Astrocyte (in vitro differentiated cells and primary cell): ENCODE measurements around the gene PGF. TPM values are rescaled to one million over a fixed set of nuclear protein-coding genes. Genes with fewer than 3 reads are reported as not detected.

Source experiments
- DNase-seq: peaks from one replicate; pipeline ENCODE4 v3.0.0-alpha.2; 2010; ENCODE audit warnings: low read depth
- FAIRE-seq: peaks from 2 replicates; lab custom pipeline; 2011; peaks lifted over from hg19 to GRCh38; lab: Jason Lieb, UNC
- H2AFZ ChIP-seq: 2 replicates; pipeline ENCODE4 v1.6.0; 2012; ENCODE audit warnings: low read depth, low read length, inconsistent platforms
- H3K27ac ChIP-seq: 2 replicates; pipeline ENCODE4 v1.5.1; 2011; ENCODE audit warnings: low read depth, low read length, inconsistent platforms
- H3K27me3 ChIP-seq: 2 replicates; pipeline ENCODE4 v1.6.0; 2011; ENCODE audit warnings: low read length, inconsistent platforms; ENCODE audit not compliant: insufficient read depth
- H3K36me3 ChIP-seq: 2 replicates; pipeline ENCODE4 v1.5.1; 2011; ENCODE audit warnings: low read length, inconsistent platforms; ENCODE audit not compliant: insufficient read depth
- H3K4me1 ChIP-seq: 2 replicates; pipeline ENCODE4 v1.5.1; 2011; ENCODE audit warnings: low read length, inconsistent platforms; ENCODE audit not compliant: insufficient read depth
- H3K4me2 ChIP-seq: 2 replicates; pipeline ENCODE4 v1.6.0; 2012; ENCODE audit warnings: low read length, inconsistent platforms
- H3K4me3 ChIP-seq: 2 replicates; pipeline ENCODE4 v1.5.1; 2011; ENCODE audit warnings: low read depth, mild to moderate bottlenecking, low read length, inconsistent platforms; ENCODE audit not compliant: insufficient read depth
- H3K79me2 ChIP-seq: 2 replicates; pipeline ENCODE4 v1.6.0; 2012; ENCODE audit warnings: mild to moderate bottlenecking, low read length, inconsistent platforms; ENCODE audit not compliant: insufficient read depth
- H3K9ac ChIP-seq: 2 replicates; pipeline ENCODE4 v1.6.0; 2012; ENCODE audit warnings: mild to moderate bottlenecking, low read length, inconsistent platforms
- H3K9me3 ChIP-seq: 2 replicates; pipeline ENCODE4 v1.5.1; 2012; ENCODE audit warnings: low read depth, mild to moderate bottlenecking, low read length, inconsistent platforms; ENCODE audit not compliant: insufficient read depth
- H4K20me1 ChIP-seq: 2 replicates; pipeline ENCODE4 v1.6.0; 2012; ENCODE audit warnings: low read length, inconsistent platforms; ENCODE audit not compliant: insufficient read depth
- H3K27ac Mint-ChIP-seq: one replicate; pipeline ENCODE4 v1.8.0; 2021; ENCODE audit warnings: mild to moderate bottlenecking, mixed read lengths; ENCODE audit not compliant: unreplicated experiment
- H3K27me3 Mint-ChIP-seq: one replicate; pipeline ENCODE4 v1.8.0; 2021; ENCODE audit warnings: low read depth, mixed read lengths; ENCODE audit not compliant: unreplicated experiment
- H3K36me3 Mint-ChIP-seq: one replicate; pipeline ENCODE4 v1.8.0; 2021; ENCODE audit warnings: low read depth, mixed read lengths; ENCODE audit not compliant: unreplicated experiment
- H3K4me1 Mint-ChIP-seq: one replicate; pipeline ENCODE4 v1.8.0; 2021; ENCODE audit warnings: low read depth, mixed read lengths; ENCODE audit not compliant: unreplicated experiment
- H3K4me3 Mint-ChIP-seq: one replicate; pipeline ENCODE4 v1.8.0; 2021; ENCODE audit warnings: mild to moderate bottlenecking, moderate library complexity, mixed read lengths; ENCODE audit not compliant: unreplicated experiment
- H3K9me3 Mint-ChIP-seq: one replicate; pipeline ENCODE4 v1.8.0; 2021; ENCODE audit warnings: mild to moderate bottlenecking, mixed read lengths; ENCODE audit not compliant: unreplicated experiment
- EZH2 ChIP-seq: IDR thresholded peaks from 2 replicates; pipeline ENCODE4 v1.6.1; 2012; ENCODE audit warnings: mild to moderate bottlenecking, low read length, inconsistent platforms; ENCODE audit not compliant: insufficient read depth
- total RNA-seq: library from RNA; stranded (reverse); gene quantifications from 2 replicates; pipeline ENCODE4 v1.2.1, GENCODE V29; 2021
- TF ChIP-seq, protein P1 (sequence below): IDR thresholded peaks from 2 replicates; pipeline ENCODE4 v1.5.1; 2011; ENCODE audit warnings: low read depth, mild to moderate bottlenecking, inconsistent platforms, low read length, moderate library complexity; ENCODE audit not compliant: insufficient read depth

The PGF gene
- total RNA-seq, 1 donor from 2014 or later, result 3.5 TPM

DNA sequence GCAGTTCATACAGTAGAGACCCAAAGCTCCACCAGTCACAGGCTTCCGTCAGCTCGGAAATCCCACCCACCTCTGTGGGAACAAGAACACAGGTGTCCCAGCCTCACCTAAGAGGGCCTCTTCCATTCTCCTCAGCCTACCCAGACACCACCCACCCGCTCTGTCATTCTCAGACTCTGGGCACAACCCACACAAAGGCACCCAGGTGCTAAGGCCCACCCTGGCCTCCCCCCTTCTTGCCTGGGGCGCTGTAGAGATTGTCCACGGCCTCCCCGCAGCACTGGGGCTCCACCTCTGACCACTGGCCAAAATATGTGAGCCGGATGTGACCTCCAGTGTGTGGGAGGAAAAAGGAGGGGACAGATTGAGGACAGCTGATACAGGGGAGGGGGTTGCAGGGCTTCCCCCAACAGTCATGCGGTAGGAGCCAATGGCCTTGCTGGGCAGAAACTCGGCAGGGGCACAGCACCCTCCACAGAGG lies 46.5 kb downstream of the PGF start:
- Mint-ChIP-seq H3K27ac (no peak overlapping the region), H3K27me3 (no peaks in the 10 kb centered on the region), H3K9me3 (no peaks in the 10 kb centered on the region), H3K4me3 (no peak overlapping the region), H3K4me1 (peaks cover 2% of the 10 kb centered on the region), H3K36me3 (peaks cover 8% of the 10 kb centered on the region)
- no peak for FAIRE-seq
- Histone ChIP-seq H3K27ac (no peak overlapping the region), H4K20me1 (peaks cover 10% of the 10 kb centered on the region), H3K4me2 (no peak overlapping the region), H3K4me1 (no peaks in the 10 kb centered on the region), H3K27me3 (no peaks in the 10 kb centered on the region), H3K9me3 (no peaks in the 10 kb centered on the region), H3K79me2 (no peaks in the 10 kb centered on the region), H3K9ac (no peak overlapping the region), H3K36me3 (peaks cover 4% of the 10 kb centered on the region), H2AFZ (no peak overlapping the region), H3K4me3 (no peak overlapping the region)
- DNase-seq, result no peak
- TF ChIP-seq EZH2, result no peak
- TF ChIP-seq, protein P1, sequence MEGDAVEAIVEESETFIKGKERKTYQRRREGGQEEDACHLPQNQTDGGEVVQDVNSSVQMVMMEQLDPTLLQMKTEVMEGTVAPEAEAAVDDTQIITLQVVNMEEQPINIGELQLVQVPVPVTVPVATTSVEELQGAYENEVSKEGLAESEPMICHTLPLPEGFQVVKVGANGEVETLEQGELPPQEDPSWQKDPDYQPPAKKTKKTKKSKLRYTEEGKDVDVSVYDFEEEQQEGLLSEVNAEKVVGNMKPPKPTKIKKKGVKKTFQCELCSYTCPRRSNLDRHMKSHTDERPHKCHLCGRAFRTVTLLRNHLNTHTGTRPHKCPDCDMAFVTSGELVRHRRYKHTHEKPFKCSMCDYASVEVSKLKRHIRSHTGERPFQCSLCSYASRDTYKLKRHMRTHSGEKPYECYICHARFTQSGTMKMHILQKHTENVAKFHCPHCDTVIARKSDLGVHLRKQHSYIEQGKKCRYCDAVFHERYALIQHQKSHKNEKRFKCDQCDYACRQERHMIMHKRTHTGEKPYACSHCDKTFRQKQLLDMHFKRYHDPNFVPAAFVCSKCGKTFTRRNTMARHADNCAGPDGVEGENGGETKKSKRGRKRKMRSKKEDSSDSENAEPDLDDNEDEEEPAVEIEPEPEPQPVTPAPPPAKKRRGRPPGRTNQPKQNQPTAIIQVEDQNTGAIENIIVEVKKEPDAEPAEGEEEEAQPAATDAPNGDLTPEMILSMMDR, result no peak

DNA sequence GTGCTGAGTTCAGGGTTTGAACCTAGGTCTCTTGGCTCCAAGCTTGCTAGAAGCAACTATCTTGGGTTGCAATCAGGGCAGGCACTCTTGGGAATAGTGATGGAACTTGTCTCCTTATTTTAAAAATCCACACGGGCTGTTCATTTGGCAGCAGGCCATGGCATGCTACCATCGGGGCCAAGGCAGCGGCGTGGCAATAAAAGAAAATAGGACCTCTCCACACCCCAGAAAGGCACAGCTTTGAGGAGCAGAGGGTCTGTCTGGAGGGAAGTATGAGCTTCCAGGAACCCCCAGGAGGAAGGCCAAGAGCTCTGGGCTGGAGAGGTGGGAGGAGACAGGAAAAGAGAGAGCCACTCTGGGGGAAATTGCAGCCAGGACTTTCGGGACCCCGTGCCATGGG lies 47.7 kb downstream of the PGF start:
- H3K9ac ChIP-seq, result no peak overlapping the region
- no peak overlapping the region for H2AFZ ChIP-seq
- peaks cover 5% of the 10 kb centered on the region for H3K4me1 Mint-ChIP-seq
- no peaks in the 10 kb centered on the region for H3K79me2 ChIP-seq
- H3K9me3 Mint-ChIP-seq, result no peaks in the 10 kb centered on the region
- peaks cover 10% of the 10 kb centered on the region for H4K20me1 ChIP-seq
- no peak overlapping the region for H3K4me3 ChIP-seq
- H3K4me1 ChIP-seq, result no peaks in the 10 kb centered on the region
- no peak overlapping the region for H3K4me3 Mint-ChIP-seq
- FAIRE-seq, result no peak
- TF ChIP-seq EZH2, result no peak
- TF ChIP-seq, protein P1, result no peak
- H3K36me3 ChIP-seq, result peaks cover 12% of the 10 kb centered on the region
- no peak overlapping the region for H3K4me2 ChIP-seq
- H3K27me3 ChIP-seq, result no peaks in the 10 kb centered on the region
- no peak for DNase-seq
- no peak overlapping the region for H3K27ac Mint-ChIP-seq
- H3K27me3 Mint-ChIP-seq, result no peaks in the 10 kb centered on the region
- H3K36me3 Mint-ChIP-seq, result peaks cover 15% of the 10 kb centered on the region
- no peaks in the 10 kb centered on the region for H3K9me3 ChIP-seq
- no peak overlapping the region for H3K27ac ChIP-seq

DNA sequence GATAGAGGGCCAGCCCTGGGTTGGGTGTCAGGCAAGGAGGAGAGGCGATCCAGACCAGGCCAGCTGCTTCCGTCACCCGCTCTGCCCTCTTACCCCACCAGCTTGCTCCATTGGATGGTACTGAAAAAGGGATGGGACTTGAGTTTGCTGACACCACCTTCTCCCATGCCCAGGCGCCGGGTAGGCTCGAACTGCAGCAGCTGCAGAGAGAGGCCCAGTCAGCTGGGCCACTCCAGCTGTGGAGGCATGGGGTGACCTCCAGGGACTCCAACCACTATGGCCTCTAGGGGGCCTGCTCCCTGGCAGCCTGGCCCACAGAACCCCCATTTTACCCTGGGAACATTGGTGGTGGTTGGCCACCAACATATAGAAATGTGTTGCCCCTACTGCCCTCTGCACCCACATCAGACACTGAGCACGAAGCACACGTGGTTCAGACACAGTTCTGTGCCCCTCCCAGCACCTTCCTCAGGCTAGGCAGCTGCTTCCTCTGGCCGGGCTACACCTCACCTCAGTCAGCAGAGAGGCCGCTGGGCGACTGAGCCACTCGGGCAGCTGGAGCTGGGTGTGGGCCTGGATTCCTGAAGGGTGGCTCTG lies 48.4 kb downstream of the PGF start:
- no peaks in the 10 kb centered on the region for H3K4me1 ChIP-seq

More for the DNA sequence above, 48.4 kb downstream of the PGF start:
- TF ChIP-seq, protein P1, result peak; percentile 21
- TF ChIP-seq EZH2, result no peak
- no peak overlapping the region for H3K27ac Mint-ChIP-seq
- peaks cover 15% of the 10 kb centered on the region for H3K36me3 Mint-ChIP-seq
- no peak overlapping the region for H2AFZ ChIP-seq
- no peak overlapping the region for H3K4me3 ChIP-seq
- H3K27me3 Mint-ChIP-seq, result no peaks in the 10 kb centered on the region
- no peak for DNase-seq
- H3K36me3 ChIP-seq, result peaks cover 19% of the 10 kb centered on the region
- H3K9me3 ChIP-seq, result no peaks in the 10 kb centered on the region
- H3K27ac ChIP-seq, result no peak overlapping the region
- no peak overlapping the region for H3K4me2 ChIP-seq
- H3K27me3 ChIP-seq, result no peaks in the 10 kb centered on the region
- no peak overlapping the region for H3K9ac ChIP-seq
- no peaks in the 10 kb centered on the region for H3K9me3 Mint-ChIP-seq
- H3K4me1 Mint-ChIP-seq, result peaks cover 5% of the 10 kb centered on the region
- no peak for FAIRE-seq
- no peaks in the 10 kb centered on the region for H3K79me2 ChIP-seq
- no peak overlapping the region for H3K4me3 Mint-ChIP-seq
- H4K20me1 ChIP-seq, result peaks cover 10% of the 10 kb centered on the region
